Measurements from ENCODE around the gene RNF39.

- TF ChIP-seq CTCF (IDR thresholded peaks at IDR 0.05; ENCODE audit: low read depth, low read length) (no peak), EZH2phosphoT487 (IDR thresholded peaks at IDR 0.05; ENCODE audit: low read depth) (no peak)
Observed at GRCh38 chr6:30060606-30061091, 14.9 kb downstream of the RNF39 start.

Measured in OCI-LY3 (cell line).